Measurements from ENCODE around the gene CNOT3.

DNA sequence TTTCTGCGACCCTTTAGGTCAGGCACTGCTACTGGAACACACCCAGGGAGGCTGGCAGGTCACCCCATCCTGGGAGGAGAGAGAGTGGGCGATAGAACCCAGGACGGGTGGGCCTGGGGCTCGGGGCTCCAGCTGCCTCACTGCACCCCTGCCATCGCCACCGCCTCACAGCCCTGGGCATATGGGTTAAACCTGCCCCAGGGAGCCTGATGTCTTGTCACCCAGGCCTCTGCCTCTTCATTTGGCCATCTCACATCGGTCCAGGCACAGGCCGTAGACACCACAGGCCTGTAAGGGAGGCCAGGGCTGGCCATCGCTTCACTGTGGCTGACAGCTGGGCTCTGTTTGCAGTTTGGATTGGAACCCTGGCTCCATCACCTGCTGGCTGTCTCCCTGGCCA lies 11.8 kb upstream of the CNOT3 start:
- TF ChIP-seq POLR2AphosphoS5 (IDR thresholded peaks at IDR 0.05; ENCODE audit: low read depth, low read length) (no peak), EZH2phosphoT487 (IDR thresholded peaks at IDR 0.05; ENCODE audit: borderline replicate concordance) (no peak), RAD21 (IDR thresholded peaks at IDR 0.05; ENCODE audit: low read depth) (no peak), CEBPB (IDR thresholded peaks at IDR 0.05; ENCODE audit: low read depth) (no peak), SIN3A (IDR thresholded peaks at IDR 0.05; ENCODE audit: low read depth) (no peak), POLR2A (IDR thresholded peaks at IDR 0.05; ENCODE audit: borderline replicate concordance, extremely low read depth, insufficient read depth, insufficient read length) (no peak), EZH2 (IDR thresholded peaks at IDR 0.05) (no peak), ZNF274 (IDR thresholded peaks at IDR 0.05; ENCODE audit: low read depth, low read length) (no peak), SP1 (IDR thresholded peaks at IDR 0.05; ENCODE audit: low read depth) (no peak)
- TF ChIP-seq, protein P1, sequence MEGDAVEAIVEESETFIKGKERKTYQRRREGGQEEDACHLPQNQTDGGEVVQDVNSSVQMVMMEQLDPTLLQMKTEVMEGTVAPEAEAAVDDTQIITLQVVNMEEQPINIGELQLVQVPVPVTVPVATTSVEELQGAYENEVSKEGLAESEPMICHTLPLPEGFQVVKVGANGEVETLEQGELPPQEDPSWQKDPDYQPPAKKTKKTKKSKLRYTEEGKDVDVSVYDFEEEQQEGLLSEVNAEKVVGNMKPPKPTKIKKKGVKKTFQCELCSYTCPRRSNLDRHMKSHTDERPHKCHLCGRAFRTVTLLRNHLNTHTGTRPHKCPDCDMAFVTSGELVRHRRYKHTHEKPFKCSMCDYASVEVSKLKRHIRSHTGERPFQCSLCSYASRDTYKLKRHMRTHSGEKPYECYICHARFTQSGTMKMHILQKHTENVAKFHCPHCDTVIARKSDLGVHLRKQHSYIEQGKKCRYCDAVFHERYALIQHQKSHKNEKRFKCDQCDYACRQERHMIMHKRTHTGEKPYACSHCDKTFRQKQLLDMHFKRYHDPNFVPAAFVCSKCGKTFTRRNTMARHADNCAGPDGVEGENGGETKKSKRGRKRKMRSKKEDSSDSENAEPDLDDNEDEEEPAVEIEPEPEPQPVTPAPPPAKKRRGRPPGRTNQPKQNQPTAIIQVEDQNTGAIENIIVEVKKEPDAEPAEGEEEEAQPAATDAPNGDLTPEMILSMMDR (IDR thresholded peaks at IDR 0.05 in 2 of 3, conservative IDR thresholded peaks at IDR 0.05 in 1 of 3; ENCODE audit: borderline replicate concordance in 1 of 3, insufficient read depth in 1 of 3, low read depth in 2 of 3, low read length in 2 of 3) = no peak
- TF ChIP-seq, protein P2, sequence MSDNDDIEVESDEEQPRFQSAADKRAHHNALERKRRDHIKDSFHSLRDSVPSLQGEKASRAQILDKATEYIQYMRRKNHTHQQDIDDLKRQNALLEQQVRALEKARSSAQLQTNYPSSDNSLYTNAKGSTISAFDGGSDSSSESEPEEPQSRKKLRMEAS (IDR thresholded peaks at IDR 0.05) = no peak
- TF ChIP-seq, protein P3, sequence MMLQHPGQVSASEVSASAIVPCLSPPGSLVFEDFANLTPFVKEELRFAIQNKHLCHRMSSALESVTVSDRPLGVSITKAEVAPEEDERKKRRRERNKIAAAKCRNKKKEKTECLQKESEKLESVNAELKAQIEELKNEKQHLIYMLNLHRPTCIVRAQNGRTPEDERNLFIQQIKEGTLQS (IDR thresholded peaks at IDR 0.05) = no peak
- TF ChIP-seq, protein P4, sequence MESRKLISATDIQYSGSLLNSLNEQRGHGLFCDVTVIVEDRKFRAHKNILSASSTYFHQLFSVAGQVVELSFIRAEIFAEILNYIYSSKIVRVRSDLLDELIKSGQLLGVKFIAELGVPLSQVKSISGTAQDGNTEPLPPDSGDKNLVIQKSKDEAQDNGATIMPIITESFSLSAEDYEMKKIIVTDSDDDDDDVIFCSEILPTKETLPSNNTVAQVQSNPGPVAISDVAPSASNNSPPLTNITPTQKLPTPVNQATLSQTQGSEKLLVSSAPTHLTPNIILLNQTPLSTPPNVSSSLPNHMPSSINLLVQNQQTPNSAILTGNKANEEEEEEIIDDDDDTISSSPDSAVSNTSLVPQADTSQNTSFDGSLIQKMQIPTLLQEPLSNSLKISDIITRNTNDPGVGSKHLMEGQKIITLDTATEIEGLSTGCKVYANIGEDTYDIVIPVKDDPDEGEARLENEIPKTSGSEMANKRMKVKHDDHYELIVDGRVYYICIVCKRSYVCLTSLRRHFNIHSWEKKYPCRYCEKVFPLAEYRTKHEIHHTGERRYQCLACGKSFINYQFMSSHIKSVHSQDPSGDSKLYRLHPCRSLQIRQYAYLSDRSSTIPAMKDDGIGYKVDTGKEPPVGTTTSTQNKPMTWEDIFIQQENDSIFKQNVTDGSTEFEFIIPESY (IDR thresholded peaks at IDR 0.05; ENCODE audit: extremely low read depth, insufficient replicate concordance, low read length) = no peak
- TF ChIP-seq, protein P5, sequence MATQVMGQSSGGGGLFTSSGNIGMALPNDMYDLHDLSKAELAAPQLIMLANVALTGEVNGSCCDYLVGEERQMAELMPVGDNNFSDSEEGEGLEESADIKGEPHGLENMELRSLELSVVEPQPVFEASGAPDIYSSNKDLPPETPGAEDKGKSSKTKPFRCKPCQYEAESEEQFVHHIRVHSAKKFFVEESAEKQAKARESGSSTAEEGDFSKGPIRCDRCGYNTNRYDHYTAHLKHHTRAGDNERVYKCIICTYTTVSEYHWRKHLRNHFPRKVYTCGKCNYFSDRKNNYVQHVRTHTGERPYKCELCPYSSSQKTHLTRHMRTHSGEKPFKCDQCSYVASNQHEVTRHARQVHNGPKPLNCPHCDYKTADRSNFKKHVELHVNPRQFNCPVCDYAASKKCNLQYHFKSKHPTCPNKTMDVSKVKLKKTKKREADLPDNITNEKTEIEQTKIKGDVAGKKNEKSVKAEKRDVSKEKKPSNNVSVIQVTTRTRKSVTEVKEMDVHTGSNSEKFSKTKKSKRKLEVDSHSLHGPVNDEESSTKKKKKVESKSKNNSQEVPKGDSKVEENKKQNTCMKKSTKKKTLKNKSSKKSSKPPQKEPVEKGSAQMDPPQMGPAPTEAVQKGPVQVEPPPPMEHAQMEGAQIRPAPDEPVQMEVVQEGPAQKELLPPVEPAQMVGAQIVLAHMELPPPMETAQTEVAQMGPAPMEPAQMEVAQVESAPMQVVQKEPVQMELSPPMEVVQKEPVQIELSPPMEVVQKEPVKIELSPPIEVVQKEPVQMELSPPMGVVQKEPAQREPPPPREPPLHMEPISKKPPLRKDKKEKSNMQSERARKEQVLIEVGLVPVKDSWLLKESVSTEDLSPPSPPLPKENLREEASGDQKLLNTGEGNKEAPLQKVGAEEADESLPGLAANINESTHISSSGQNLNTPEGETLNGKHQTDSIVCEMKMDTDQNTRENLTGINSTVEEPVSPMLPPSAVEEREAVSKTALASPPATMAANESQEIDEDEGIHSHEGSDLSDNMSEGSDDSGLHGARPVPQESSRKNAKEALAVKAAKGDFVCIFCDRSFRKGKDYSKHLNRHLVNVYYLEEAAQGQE (IDR thresholded peaks at IDR 0.05; ENCODE audit: low read depth) = no peak
